ENCODE results near the gene PIEZO2. TPM values are rescaled to one million over a fixed set of nuclear protein-coding genes. Genes with fewer than 3 reads are reported as not detected.

PIEZO2 gene
- polyA plus RNA-seq, 1 donor (not counting 4 experiments of a cell fraction or from before 2014, with no cell fraction given), result not detected

DNA sequence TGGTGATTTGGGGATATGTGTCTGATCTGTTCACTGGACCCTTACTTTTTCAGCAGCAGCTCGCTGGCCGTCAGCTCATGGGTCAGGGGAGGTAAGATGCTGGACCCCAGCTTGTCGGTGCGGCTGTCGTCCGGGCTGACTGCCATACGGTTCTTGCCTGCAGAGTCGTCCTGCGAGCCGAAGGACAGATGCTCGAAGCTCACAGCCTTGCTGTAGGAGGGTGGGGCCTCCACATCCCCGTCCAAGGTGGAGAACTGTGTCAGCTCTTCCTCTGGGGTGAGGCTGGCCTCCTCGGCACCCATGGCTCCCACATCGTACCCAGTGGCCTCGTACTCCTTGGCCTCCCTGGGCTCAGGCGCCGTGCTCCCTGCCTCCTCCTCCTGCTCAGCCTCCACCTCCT, 444.1 kb downstream of the PIEZO2 start:
- Histone ChIP-seq H3K9me3 (ENCODE audit: control insufficient read depth, low read depth, low read length) (no peaks in the 10 kb centered on the region), H3K27ac (ENCODE audit: control insufficient read depth, insufficient read depth, low read length) (no peak overlapping the region), H4K20me1 (ENCODE audit: control insufficient read depth, extremely low read depth, insufficient read depth, low read length) (no peaks in the 10 kb centered on the region), H3K9ac (ENCODE audit: control insufficient read depth, extremely low read depth, insufficient read depth, low read length) (no peak overlapping the region), H2AFZ (ENCODE audit: control insufficient read depth, low read length) (no peak overlapping the region), H3K27me3 (ENCODE audit: control insufficient read depth, extremely low read depth, insufficient read depth, low read length) (peaks cover 7% of the 10 kb centered on the region), H3K79me2 (ENCODE audit: control insufficient read depth, insufficient read depth, low read length) (no peaks in the 10 kb centered on the region), H3K4me2 (ENCODE audit: control insufficient read depth, extremely low read depth, insufficient read depth, low read depth, low read length) (no peak overlapping the region), H3K4me1 (ENCODE audit: control insufficient read depth, extremely low read depth, insufficient read depth, low read length) (no peaks in the 10 kb centered on the region), H3K4me3 (ENCODE audit: control insufficient read depth in 2 of 3, extremely low read depth in 1 of 3, insufficient read depth in 2 of 3, low read depth in 1 of 3, low read length in 3 of 3) (no peak overlapping the region), H3K9me1 (ENCODE audit: control insufficient read depth, extremely low read depth, insufficient read depth, low read length) (no peaks in the 10 kb centered on the region), H3K36me3 (ENCODE audit: control insufficient read depth in 2 of 2, extremely low read depth in 1 of 2, insufficient read depth in 2 of 2, low read length in 2 of 2) (no peaks in the 10 kb centered on the region)
- FAIRE-seq, result no peak
- DNase-seq (ENCODE audit: low read depth, low spot score), result no peak
- TF ChIP-seq EZH2 (IDR thresholded peaks at IDR 0.05; ENCODE audit: low read length) (no peak), CTCF (optimal IDR thresholded peaks at IDR 0.05 in 1 of 3, IDR thresholded peaks at IDR 0.05 in 1 of 3, conservative IDR thresholded peaks at IDR 0.05 in 1 of 3; ENCODE audit: extremely low read depth in 1 of 3, insufficient read depth in 2 of 3, low read length in 3 of 3) (no peak)
- dilution Hi-C loops (cut with MboI; ENCODE audit: extremely low pct_ligation_motif_present, low sequenced_read_pairs), result no loop called here

DNA sequence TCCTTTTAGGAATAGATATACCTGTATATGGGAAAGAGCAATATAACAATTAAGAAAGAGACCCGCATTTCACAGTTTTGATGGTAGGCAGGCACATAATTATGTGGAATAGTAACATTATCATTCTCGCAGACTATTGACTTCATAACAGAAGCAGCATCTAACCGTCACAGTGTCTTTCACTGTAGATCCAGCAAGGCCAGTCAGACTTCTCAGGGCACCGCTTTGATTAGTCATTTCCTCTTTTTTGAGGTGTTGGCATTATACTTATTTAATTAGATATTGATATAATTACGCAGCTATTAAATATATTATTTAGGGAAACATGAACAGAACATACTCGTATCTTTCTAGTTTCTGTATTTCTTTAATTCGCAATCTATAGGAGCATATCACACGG, 447.2 kb downstream of the PIEZO2 start:
- no peaks in the 10 kb centered on the region for H3K9me3 ChIP-seq (ENCODE audit: control insufficient read depth, low read depth, low read length)
- dilution Hi-C loops (cut with MboI; ENCODE audit: extremely low pct_ligation_motif_present, low sequenced_read_pairs), result no loop called here
- no peak overlapping the region for H2AFZ ChIP-seq (ENCODE audit: control insufficient read depth, low read length)
- no peaks in the 10 kb centered on the region for H3K9me1 ChIP-seq (ENCODE audit: control insufficient read depth, extremely low read depth, insufficient read depth, low read length)
- H3K27ac ChIP-seq (ENCODE audit: control insufficient read depth, insufficient read depth, low read length), result no peak overlapping the region
- H3K4me1 ChIP-seq (ENCODE audit: control insufficient read depth, extremely low read depth, insufficient read depth, low read length), result no peaks in the 10 kb centered on the region
- TF ChIP-seq EZH2 (IDR thresholded peaks at IDR 0.05; ENCODE audit: low read length), result no peak
- TF ChIP-seq CTCF (optimal IDR thresholded peaks at IDR 0.05 in 1 of 3, IDR thresholded peaks at IDR 0.05 in 1 of 3, conservative IDR thresholded peaks at IDR 0.05 in 1 of 3; ENCODE audit: extremely low read depth in 1 of 3, insufficient read depth in 2 of 3, low read length in 3 of 3), result no peak
- no peaks in the 10 kb centered on the region for H4K20me1 ChIP-seq (ENCODE audit: control insufficient read depth, extremely low read depth, insufficient read depth, low read length)
- no peak overlapping the region for H3K9ac ChIP-seq (ENCODE audit: control insufficient read depth, extremely low read depth, insufficient read depth, low read length)
- no peak for FAIRE-seq
- no peaks in the 10 kb centered on the region for H3K36me3 ChIP-seq (ENCODE audit: control insufficient read depth in 2 of 2, extremely low read depth in 1 of 2, insufficient read depth in 2 of 2, low read length in 2 of 2)
- no peak overlapping the region for H3K4me2 ChIP-seq (ENCODE audit: control insufficient read depth, extremely low read depth, insufficient read depth, low read depth, low read length)
- no peak for DNase-seq (ENCODE audit: low read depth, low spot score)
- H3K4me3 ChIP-seq (ENCODE audit: control insufficient read depth in 2 of 3, extremely low read depth in 1 of 3, insufficient read depth in 2 of 3, low read depth in 1 of 3, low read length in 3 of 3), result no peak overlapping the region
- peaks cover 7% of the 10 kb centered on the region for H3K27me3 ChIP-seq (ENCODE audit: control insufficient read depth, extremely low read depth, insufficient read depth, low read length)
- H3K79me2 ChIP-seq (ENCODE audit: control insufficient read depth, insufficient read depth, low read length), result no peaks in the 10 kb centered on the region

Data from keratinocyte (primary cell).